HG03521 (cell line): ENCODE data around the gene TTLL12.

ENCODE experiments used
- ATAC-seq: cut with Tn5 transposase; IDR thresholded peaks from one replicate; pipeline ENCODE4 v1.9.1; 2021; ENCODE audit warnings: mild to moderate bottlenecking, moderate library complexity; ENCODE audit not compliant: unreplicated experiment

The TTLL12 gene

DNA sequence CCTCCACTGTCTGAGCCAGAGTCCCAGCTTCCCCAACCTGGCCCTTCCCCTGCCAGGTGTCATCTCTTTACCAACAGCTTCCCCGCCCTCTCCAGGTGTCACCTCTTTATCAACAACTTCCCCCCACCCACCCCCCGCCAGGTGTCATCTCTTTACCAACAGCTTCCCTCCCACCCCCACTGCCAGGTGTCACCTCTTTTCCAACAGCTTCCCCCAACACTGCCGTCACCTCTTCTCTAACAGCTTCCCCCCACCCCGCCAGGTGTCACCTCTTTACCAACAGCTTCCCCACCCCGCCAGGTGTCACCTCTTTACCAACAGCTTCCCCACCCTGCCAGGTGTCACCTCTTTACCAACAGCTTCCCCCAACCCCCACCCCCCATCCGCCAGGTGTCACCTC, 29.8 kb upstream of the TTLL12 start:
- no peak for ATAC-seq

DNA sequence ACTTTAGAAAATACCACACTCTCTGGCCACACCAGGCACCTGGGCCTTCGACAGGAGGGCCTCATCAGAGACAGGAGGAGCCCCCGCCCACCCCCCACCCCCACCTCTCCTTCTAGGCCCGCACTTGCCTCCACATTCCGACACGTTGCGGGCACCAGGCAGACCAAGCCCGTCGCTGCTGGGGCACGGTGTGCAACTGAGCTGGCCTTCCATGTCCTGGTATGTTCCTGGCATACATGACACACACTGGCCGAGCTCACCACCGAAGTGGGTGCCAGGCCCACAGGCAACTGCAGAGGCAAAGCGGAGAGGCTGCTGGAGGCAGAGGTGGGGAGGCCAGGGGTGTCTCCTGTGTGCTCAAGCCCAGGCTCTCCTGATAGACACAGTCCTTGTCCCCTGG, 27.0 kb upstream of the TTLL12 start:
- no peak for ATAC-seq

DNA sequence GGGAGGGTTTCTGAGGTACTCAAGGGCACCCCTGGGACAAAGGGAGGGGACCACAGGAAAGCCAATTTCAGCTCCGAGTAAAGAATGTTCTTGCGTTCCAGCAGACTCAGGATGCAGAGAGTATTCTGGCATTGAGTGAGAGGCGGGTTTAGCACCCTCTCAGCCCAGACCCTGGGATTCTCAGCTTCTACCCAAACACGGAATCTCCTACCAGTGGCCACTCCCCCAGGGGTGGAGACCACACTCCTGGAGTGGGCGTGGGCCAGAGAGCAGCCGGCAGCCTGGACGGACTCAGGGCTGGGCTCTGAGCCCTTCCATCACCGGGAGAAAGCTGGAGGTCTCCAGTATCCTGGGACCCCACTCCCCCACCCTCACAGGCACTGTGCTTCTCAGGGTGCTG, 26.1 kb upstream of the TTLL12 start:
- ATAC-seq, result no peak

DNA sequence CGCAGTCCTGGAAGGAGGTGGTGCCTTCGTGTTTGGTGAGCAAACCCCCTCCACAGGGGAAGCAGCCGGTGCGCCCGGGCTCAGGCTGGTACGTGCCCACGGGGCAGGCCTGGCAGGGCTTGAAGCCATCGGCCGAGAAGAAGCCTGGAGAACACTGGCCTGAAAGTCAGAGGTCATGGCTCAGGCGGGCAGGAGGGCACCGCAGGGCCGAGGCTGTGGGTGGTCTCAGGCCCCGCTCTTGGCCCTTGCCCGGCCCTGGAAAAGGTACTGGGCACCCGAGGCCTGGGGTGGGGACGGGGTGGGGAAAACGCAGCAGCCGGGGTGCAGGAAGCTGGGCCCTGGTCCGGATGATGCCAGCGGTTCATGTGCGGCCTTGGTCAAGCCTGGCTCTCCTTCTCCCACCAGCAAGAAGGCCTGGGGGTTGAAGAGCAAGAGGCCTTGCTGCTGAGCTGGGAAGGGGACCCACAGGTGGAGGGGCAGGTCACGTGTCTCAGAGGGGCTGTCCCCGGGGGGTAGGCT, 25.6 kb upstream of the TTLL12 start:
- no peak for ATAC-seq

DNA sequence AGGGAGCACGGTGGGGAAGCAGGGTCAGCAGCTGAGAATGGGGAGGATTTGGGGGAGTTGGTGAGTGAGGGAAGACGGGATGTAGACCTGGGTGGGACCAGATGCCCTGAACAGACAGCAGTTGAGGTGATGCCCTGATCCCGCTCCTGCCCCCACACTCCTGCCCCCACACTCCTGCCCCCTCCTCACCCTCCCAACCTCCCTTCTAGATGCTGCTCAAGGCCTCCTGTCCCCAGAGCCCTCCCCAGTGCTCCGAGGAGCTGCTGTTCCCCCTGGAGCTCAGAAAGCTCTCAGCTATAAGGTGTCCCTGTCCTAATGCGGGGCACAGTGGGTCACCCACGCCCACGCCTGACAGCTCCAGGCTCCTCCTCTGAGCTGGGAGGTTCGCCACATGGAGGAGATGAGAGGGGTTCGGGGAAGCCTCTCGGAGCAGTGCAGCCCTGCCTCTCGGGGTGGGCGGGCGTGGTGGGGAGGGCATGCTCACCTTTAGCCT, 25.1 kb upstream of the TTLL12 start:
- no peak for ATAC-seq

DNA sequence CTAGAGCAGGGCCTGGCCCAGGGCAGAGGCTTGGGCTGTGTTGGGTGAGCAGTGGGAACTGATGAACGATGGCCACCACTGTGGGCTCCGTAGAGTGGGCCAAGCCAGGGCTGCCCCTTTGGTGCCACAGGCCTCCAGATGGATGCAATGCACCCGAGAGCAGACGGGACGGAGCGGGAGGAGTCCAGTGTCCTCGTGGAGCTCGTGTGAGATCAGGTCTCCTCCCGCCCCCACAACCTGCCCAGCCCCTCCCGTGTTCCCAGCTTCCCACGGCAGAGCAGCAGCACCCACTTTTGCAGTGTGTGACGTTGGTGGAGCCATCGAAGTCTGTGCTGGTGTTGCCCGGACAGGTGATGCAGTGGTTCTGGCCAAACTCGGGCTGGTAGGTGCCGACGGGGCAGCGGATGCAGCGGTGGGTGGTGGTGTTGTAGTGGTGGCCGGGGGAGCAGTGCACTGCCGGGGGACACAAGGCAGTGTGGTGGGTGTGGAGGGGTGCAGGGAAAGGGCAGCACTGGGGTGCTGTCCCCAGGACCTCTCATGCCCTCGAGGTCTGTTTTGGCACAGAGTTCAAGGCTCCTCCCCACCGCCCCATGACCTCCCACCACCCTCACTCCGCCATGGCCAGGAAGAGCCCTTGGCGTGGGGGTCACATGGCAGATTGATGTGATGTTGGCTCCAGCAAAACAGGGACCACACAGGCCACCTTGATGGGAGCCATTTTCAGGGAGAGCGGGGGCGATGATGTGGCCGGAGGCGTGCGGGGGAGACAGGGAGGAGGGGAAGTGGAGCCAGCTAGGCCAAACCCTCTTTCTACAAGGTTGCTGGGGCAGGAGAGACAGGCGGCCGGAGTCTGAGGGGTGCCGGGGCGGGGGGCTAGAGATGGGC, 23.9 kb upstream of the TTLL12 start:
- no peak for ATAC-seq

DNA sequence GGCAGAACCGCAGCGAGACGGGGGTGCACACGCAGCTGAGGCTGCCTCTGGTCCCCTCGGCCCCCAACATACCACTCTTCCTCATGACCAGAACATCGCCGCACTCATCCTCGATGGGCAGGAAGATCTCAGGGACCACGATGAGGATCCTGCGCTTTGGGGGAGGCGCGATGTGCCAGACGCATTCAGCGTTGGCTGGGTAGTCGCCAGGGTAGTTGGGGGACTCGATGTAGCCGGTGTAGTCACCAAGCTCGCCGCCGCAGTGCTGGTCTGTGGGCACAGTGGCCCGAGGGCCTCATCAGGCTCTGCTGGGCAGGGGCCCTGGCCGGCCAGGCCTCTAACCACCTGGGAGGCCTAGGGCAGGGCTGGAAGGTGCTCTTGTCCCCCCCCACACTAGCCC, 23.0 kb upstream of the TTLL12 start:
- ATAC-seq, result no peak

DNA sequence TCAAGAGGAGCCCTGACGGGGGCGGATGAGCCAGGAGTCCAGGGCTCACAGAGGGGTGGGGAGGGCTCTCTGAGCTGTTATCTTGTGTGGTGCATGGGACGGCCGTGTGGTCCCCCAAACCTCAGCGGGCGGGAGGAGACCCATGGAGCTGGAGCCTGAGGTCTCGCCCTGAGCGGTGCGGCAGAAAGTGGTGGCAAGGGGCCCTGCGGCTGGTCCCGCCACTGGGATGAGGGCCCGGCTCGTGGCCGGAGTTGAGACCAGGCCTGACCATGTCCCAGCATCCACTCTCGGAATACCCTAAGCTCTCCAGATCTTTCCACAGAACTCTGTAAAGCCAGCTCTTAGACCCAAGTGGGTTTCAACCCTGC, 22.6 kb upstream of the TTLL12 start:
- ATAC-seq, result no peak

DNA sequence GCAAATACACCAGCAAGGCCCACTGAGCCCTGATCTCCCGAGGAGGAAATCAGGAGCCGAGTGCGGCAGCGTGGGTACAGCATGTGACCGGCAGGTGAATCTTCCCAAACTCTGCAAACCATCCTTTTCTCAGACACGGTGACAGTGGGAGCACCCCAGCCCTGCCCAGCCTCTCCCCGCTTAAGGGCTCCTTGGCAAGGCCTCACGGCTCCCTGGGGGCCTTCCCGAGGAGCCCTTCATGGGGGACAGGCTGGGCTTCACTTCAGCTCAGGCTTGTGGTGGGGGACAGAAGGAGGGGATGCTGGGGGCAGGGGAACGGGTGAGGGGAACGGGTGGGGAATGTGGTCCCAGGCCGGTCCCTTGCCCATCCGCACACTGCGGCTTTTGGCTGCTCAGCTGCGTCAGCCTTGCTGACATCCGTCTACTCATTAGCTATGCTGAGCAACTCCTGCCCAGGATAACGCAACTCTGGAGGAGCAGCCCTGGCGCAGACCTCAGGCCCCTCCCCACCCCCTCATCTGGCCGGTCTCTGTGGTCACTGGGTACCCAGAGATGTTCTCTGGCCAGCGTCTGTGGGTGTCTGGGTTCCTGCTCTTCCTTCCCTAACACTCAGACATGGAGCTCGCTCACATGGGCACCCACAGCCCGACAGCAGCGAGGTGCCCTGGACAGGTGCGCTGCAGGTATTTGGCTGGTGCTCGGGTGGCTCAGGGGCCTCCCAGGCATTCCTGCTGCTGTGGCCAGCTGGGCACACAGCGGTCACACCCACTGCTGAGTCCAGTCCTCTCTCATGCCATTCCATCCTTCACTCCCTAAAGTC, 22.0 kb upstream of the TTLL12 start:
- no peak for ATAC-seq

DNA sequence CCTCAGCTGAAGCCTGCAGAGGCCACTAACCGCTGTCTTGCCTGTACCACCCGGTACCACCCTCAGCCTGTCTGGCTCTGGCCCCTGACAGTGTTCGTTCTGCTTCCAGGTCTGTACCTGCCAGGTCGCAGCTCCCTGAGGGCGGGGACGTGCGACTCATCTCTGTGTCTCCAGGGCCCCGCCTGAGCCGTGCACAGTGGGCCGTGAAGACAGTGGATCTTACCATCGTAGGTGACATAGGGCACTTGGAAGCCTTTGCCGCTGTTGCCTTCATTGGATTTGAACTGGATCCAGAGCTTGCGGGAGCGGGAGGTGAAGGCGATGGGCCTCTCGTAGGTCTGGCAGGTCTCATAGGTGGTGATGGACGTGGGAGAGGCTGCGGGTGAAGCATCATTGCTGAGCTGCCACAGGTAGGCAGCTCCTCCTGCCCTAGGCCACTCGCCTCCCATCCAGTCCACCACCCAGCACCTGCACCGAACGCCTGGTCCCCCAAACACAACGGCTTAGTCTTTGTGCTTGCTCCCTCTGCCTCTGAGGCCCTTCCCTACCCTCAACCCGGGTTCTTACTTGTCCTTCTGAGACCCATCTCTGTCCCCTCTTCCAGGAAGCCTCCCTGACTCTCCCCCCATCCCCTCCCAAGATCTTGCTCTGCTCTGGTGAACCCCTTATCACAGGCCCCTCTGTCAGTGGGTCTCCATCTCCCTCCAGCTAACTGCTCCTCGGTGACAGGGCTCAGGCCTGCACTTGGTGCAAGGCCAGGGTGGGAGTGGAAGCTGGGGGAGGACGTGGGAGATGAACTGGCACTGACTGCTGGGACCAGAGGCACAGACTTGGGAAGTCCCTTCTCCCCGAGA, 21.1 kb upstream of the TTLL12 start:
- ATAC-seq, result no peak

DNA sequence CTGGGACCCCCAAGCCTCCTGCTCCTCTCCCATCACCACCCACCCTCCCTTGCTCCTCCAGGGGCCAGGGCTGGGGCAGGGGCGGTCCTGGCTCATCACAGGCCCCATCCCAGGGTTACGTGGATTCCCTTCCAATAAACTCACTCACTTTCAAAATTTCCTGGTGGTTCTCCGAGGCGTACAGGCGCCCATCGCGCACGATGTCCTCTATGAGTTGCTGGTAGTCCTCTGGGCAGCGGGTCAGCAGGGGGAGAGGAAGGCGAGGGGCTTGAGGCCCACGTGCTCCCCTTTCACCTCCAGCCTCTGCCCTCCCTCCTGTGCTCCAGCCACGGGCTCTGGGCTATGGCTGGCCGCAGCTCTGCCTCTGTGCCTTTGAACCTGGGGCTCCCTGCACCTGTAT, 20.5 kb upstream of the TTLL12 start:
- no peak for ATAC-seq

DNA sequence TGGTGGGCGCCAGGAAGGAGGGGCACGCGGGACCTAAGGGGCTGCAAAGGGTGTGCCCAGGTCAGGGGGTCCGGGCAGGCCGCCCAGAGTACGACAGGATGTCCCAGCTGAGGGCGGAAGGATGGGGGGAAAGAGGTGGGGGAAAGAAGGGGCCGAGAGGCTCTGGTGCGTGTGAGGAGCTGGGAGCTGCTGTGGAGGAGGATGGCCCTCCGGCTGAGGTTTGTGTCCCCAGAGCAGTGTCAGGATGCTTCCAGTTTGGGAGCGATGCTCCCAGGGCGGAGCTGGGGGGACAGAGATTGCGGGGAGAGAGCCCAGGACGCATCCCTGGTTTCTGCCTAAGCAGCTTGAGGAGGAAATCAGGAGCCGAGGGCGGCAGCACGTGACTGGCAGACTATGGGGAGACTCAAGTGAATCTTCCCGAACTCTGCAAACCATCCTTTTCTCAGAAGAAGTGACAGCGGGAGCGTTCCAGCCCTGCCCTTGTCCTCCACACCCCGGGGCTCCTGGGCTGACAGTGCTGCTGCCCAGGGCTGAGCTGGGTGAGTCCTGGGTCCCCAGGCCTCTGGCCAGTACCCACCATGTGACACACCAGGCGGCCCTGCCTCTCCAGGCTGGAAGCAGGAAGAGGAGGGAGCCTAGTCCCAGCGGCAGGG, 19.7 kb upstream of the TTLL12 start:
- no peak for ATAC-seq

DNA sequence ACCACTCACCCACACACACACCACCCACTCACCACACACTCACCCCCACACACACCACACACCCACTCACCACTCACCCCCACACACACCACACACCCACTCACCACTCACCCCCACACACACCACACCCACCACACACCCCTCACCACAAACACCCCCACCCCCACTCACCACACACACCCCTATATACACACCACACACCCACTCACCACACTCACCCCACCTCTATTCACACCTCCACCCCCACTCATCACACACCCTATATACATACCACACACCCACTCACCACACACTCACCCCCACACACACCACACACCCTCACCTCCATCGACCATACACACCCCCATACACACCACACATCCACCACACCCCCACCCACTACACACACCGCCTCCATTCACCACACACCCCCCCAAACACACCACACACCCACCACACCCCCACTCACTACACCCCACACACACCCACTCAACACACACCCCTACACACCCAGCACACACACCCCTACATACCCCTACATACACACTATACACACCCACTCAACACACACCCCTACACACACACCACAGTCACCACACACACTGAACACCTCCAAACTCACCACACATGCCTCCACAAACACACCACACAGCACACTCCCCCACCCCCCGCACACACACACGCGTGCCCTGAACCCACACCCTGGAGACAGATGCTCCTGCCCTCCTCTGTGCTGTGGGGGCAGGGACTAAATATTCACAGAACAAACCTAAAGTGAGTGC, 19.0 kb upstream of the TTLL12 start:
- ATAC-seq, result no peak

DNA sequence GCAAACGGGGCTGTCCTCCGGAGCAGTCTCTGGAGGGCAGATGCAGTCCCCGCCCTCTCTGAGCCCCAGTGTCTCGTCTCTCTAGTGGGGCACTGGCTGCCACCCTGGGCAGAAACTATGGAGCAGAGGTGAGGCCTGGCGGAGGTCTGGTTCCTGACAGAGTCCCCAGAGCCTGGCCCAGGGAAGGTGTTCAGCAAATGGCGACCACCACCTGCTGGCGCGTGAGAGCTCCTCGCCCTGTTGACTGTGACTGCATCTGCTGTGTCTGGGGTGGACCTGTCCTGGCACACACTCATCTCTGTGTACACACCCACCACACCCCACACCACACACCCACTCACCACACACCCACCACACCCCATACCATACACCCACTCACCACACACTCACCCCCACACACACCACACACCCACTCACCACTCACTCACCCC, 18.3 kb upstream of the TTLL12 start:
- ATAC-seq, result no peak

DNA sequence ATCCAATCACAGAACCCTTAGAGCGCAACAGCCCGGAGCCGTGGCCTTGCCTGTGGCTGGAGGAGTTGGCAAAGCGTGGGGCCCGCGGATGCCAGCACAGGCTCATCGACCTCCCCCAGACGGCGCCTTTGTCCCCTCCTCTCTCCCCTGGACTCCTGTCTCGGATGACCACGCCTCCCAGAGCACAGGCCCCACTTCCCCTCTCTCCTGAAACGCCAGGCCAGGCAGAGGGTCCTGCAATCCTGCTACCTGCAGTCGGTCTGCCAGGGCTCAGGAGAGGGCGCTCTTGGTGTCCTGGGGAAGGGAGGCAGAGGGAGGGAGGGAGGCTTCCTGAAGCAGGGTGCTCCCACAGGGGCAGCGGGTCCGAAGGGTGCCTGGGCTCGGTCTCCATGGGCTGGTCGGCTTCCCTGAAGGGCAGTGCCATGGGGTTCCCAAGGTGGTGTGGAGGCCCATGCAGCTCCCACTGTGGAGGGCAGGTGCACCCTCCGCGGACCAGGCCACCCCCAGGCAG, 16.6 kb upstream of the TTLL12 start:
- ATAC-seq, result no peak

DNA sequence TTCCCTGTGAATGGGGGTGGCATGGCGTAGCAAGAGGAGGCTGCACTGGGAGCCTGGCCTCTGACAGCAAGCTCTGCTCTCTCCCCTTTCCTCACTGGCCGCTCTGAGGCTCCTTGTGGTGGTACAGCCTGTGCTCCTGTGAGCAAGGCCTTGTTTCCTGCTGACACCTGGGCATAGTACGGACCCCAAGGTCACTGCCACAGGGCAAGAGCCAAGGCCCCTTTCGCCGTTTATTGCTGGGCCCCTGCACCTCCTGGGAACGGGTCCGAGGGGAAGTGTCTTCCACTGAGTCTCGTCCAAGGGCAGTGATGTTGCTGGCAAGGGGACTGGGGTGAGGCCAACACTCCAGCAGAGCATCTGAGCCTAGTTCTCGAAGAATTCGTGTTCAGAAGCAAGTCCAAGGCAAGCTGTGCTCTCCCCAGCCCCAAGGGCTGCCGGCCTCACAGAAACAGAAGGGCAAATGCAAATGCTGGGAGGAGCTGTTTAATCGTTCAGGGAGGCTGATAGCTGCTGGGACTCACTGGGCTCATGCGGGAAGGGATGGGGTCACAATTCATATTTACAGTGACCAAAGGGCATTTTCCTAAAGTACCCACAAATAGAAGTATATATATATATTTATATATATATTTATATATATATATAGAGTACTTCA, 15.9 kb upstream of the TTLL12 start:
- ATAC-seq, result no peak

DNA sequence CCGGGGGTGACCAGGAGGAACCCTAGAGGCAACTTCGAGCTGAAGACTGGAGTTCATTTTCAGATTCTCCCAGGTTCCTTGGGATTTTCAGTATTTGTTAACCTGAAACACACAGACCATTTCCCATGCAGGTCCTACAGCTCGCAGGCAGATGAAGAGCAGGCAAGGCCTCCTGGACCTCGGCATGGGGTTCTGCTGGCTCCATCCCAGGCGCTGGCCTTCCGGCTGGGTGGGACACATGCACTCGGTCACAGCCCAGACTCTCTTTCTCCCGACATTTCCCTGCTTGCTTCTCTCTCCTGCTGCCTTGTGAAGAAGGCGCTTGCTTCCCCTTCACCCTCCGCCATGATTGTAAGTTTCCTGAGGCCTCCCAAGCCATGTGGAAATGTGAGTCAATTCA, 15.4 kb upstream of the TTLL12 start:
- no peak for ATAC-seq

DNA sequence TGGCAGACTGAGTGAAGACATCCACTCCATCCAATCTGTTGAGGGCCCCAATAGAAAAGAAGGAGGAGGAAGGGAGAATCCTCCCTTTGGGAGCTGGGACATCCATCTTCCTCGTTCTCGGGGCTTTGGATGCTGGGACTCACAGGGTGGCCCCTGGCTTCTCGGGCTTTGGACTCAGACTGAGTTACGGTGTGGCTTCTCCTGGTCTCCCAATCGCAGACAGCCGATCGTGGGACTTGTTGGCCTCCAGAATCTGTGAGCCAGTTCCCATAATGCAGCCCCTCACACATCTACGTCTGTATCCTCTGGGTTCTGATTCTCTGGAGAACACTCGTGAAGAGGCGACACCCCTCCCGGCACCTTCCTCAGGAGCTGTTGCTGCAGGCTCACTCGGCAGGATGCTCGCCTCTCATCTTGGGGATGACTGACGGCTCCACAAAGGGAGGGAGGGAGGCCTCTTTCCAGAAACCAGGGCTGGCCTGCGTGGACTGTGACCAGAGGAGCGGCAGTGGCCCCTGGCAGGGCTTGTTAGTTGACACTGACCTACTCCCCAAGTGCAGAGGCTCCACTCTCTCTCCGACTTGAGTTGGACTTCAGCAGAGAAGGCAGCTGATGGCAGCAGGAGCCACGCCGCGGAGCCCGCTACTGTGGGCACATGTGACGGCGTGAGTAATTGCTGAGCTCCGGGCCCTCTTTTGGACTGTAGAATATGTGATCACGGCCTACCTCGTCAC, 14.7 kb upstream of the TTLL12 start:
- ATAC-seq, result no peak
